Right cardiac atrium (tissue), 5 donors: Measurements from ENCODE around the gene PCSK6. TPM values are rescaled to one million over a fixed set of nuclear protein-coding genes. Genes with fewer than 3 reads are reported as not detected.
A peak's percentile ranks its signal among the peaks of the same experiment; 100 is the strongest.

ENCODE experiments used
- ATAC-seq, 2 donors: fragments of 200-7000 bp; cut with Tn5 transposase; one replicate each; pipeline versions ENCODE4 v1.8.0 to v1.9.1; 2020; ENCODE audit warnings: moderate library complexity in 2 of 2, mild to moderate bottlenecking in 1 of 2
- DNase-seq, 3 donors: peaks; one replicate each; pipeline ENCODE4 v3.0.0-alpha.2; 2020
- H3K27ac ChIP-seq: one replicate; pipeline ENCODE4 v1.5.1; 2013; ENCODE audit warnings: mild to moderate bottlenecking, low read length, control low read depth, moderate library complexity
- H3K27me3 ChIP-seq: one replicate; pipeline ENCODE4 v1.6.1; 2013; ENCODE audit not compliant: control insufficient read depth, insufficient read depth
- H3K4me1 ChIP-seq: one replicate; pipeline ENCODE4 v1.6.1; 2013; ENCODE audit warnings: low read length; ENCODE audit not compliant: control insufficient read depth, insufficient read depth
- H3K4me3 ChIP-seq: one replicate; pipeline ENCODE4 v1.5.1; 2013; ENCODE audit warnings: low read length, control low read depth
- H3K9me3 ChIP-seq: one replicate; pipeline ENCODE4 v1.6.1; 2013; ENCODE audit warnings: low read length; ENCODE audit not compliant: control insufficient read depth
- whole genome bisulfite sequencing: extraction: QIAGEN DNeasy Blood & Tissue Kit; methylation state at CpG from one replicate; pipeline ENCODE4 v1.1.7; 2013; 5-methylcytosine and 5-hydroxymethylcytosine counted together
- intact Hi-C, 4 donors: fragments of 100-400 bp; cut with DNase I; formaldehyde crosslinking; loops; one replicate each; pipeline versions ENCODE4 v1.11.0 to v1.14.0; 2022 to 2023
- polyA plus RNA-seq: library from polyadenylated mRNA; stranded (reverse); fragments of 200-250 nt; gene quantifications from one replicate; pipeline ENCODE4 v1.2.3, GENCODE V29; 2013
- total RNA-seq, 4 donors: library from RNA; stranded (reverse); fragmentation: NEBNext Ultra II Directional; extraction: Animal tissue kit (Norgen Biotek cat#: 25700); gene quantifications; one replicate each; pipeline ENCODE4 v1.2.1, GENCODE V29; 2021
- donor health status: healthy with polysubstance abuse.
- donor health status: DM: no; HTN: yes; CAD: no.
- donor health status: DM: no; HTN: no; CAD: no.
- donor health status: DM: no; HTN: yes; CAD: no; lungs with severe emphysema.
- donor health status: DM: yes; HTN: yes; CAD: no.

Gene PCSK6
- total and polyA plus RNA-seq, 5 donors = 7.7 to 21.4 (median 14.2) TPM

DNA sequence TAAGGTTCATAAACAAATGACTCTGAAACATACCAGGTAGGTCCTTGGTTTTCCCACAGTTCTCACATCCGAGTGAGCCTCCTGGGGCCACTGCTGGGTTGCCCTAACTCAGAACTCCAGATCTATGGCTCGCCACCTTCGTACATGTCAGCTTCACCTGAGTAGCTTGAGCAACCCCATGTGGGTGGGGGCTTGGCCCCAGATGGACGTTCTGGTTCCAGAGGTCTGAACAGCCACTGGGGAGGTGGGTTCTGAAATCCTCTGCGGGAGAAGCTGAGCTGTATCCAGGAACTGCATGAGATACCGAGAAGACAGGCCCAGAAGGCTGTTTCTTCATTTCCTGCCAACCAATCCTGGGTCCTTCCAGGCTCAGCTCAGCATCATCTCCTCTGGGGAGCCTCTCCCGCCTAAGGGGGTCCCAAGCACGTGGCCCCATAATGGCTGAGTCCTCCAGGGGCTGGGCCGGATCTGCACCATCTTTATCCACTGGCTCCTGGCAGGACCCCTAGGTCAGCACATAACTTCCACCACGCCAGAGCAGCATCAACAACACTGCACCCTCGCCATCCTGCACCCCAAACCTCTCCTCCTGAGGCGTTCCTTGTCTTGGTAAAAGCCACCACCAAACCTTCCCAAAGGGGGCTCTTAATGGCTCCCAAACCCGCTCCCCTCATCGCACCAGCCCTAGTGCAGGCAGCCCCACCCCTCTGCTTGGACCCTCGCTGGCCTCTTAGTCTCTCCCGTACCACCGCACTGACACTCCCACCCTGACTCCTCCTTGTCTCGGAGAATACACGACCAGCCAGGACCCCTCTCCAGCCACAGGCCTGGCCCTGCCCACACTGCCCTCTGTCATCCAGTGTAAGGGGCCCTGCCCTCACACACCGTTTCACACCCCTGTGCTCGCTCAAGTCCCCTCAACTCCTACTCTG, 39.8 kb downstream of the PCSK6 start:
- peaks cover 11% of the 10 kb centered on the region for H3K4me1 ChIP-seq
- no peak overlapping the region for H3K4me3 ChIP-seq
- intact Hi-C loops = no loop called here
- DNase-seq (no peak), ATAC-seq (no peak)
- 80% methylated on average over 21 of the region's 21 CpGs for WGBS
- no peaks in the 10 kb centered on the region for H3K9me3 ChIP-seq
- no peaks in the 10 kb centered on the region for H3K27me3 ChIP-seq
- H3K27ac ChIP-seq = no peak overlapping the region

DNA sequence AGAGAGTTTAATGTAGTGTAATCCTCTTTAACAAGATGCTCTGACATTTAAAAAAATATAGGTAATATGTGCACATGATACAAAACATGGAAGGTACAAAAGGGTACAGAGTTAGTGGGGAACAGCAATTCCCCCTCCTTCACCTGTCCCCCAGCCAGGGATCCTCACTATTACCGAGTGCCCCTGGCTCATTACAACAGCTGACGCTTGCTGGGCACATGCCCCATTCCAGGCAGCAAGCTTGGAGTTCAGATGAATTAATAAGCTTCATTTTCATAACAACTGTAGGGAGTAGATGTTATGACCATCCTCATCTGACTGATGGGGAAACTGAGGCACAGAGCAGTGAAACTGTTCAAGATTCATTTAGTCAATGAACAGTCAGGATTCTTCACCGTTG, 41.2 kb downstream of the PCSK6 start:
- H3K4me3 ChIP-seq = no peak overlapping the region
- H3K9me3 ChIP-seq = no peaks in the 10 kb centered on the region
- no peak overlapping the region for H3K27ac ChIP-seq
- intact Hi-C loops = no loop called here
- H3K4me1 ChIP-seq = peaks cover 11% of the 10 kb centered on the region
- 97% methylated on average over 3 of the region's 3 CpGs for WGBS
- no peak for ATAC-seq
- DNase-seq = no peak
- no peaks in the 10 kb centered on the region for H3K27me3 ChIP-seq

DNA sequence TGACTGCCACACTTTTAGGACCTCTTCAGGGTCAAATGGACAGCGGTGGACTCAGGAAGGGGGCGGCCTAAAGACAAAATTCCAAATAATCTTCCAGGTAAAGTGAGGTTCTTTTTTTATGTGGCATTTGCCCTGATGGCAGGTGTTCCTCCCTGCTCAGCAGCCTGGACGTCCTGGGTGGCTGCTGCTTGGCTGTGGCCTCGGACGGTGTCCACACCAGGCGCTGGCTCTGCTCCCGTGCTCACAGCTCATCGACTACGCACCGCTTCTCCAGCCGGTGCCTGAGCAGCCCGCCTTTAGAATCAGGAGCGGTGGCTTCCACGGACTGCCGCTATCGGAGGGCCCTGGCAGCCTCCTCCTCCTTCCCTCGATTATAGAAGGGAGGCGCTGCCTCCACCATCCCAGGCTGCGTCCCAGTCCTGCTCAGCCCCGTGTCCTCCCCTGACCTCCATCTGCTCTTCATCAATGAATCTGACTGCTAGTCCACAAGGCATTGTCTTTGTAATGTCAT, 41.9 kb downstream of the PCSK6 start:
- peak in 1 of 3 donors; percentile 69 for DNase-seq
- Histone ChIP-seq H3K4me1 (peaks cover 11% of the 10 kb centered on the region), H3K27ac (no peak overlapping the region), H3K4me3 (no peak overlapping the region), H3K27me3 (no peaks in the 10 kb centered on the region), H3K9me3 (no peaks in the 10 kb centered on the region)
- intact Hi-C loops = no loop called here
- 80% methylated on average over 20 of the region's 20 CpGs for whole genome bisulfite sequencing
- ATAC-seq = no peak

DNA sequence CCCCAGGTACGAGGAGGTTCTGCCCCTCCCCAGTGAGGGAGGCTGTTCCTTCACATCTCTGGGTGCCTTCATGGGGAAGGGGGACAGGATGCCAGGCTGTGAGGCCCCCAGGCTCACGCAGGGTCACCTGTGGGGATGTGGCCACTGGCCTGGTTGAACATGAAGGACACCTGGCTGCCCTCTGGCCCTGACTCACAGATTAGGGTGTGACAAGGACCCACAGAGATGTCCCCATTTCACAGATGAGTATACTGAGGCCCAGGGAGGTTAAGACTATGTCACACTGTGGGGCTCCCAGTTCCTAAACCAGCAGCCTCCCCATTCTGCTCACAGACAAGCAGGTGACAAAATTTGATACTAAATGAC, 42.4 kb downstream of the PCSK6 start:
- Histone ChIP-seq H3K9me3 (no peaks in the 10 kb centered on the region), H3K27me3 (no peaks in the 10 kb centered on the region), H3K4me1 (peaks cover 9% of the 10 kb centered on the region), H3K27ac (no peak overlapping the region), H3K4me3 (no peak overlapping the region)
- intact Hi-C loops = no loop called here
- ATAC-seq = no peak
- 97% methylated on average over 2 of the region's 2 CpGs for WGBS
- DNase-seq = no peak

DNA sequence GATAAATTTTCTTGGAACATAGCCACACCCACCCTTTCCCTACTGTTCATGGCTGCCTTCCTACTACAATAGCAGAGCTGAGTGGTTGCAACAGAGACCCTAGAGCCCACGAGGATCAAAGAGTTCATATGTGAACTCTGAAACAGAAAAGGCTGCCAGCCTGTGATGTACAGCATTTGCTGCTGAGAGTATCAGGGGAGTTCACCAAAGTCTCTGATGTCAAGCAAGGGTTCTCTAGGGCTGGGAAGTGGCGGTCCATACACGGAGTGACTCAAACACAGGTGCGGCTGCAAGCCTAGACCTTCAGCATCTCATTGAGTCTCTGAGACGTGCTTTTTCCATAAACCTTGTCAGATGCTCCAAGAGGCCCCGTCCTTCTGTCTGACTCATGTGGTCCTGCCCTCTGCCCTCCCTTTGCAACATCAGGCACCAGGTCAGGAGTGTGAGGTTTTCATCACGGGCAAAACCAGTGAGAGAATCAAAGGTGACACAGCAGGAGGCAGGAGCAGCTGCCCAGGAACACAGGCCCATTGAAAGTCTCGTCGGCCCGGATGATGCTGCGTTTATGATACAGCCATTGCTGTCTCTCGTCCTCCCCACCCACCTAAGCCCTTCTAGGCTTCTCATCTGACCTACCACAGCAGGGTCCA, 42.9 kb downstream of the PCSK6 start:
- no peak overlapping the region for H3K4me3 ChIP-seq
- no peaks in the 10 kb centered on the region for H3K27me3 ChIP-seq
- intact Hi-C loops = no loop called here
- 56% methylated on average over 12 of the region's 12 CpGs for WGBS
- no peak for DNase-seq
- peaks cover 9% of the 10 kb centered on the region for H3K4me1 ChIP-seq
- H3K9me3 ChIP-seq = no peaks in the 10 kb centered on the region
- ATAC-seq = peak in 1 of 2 donors; percentile 3
- peak overlapping the region; percentile 6 for H3K27ac ChIP-seq

DNA sequence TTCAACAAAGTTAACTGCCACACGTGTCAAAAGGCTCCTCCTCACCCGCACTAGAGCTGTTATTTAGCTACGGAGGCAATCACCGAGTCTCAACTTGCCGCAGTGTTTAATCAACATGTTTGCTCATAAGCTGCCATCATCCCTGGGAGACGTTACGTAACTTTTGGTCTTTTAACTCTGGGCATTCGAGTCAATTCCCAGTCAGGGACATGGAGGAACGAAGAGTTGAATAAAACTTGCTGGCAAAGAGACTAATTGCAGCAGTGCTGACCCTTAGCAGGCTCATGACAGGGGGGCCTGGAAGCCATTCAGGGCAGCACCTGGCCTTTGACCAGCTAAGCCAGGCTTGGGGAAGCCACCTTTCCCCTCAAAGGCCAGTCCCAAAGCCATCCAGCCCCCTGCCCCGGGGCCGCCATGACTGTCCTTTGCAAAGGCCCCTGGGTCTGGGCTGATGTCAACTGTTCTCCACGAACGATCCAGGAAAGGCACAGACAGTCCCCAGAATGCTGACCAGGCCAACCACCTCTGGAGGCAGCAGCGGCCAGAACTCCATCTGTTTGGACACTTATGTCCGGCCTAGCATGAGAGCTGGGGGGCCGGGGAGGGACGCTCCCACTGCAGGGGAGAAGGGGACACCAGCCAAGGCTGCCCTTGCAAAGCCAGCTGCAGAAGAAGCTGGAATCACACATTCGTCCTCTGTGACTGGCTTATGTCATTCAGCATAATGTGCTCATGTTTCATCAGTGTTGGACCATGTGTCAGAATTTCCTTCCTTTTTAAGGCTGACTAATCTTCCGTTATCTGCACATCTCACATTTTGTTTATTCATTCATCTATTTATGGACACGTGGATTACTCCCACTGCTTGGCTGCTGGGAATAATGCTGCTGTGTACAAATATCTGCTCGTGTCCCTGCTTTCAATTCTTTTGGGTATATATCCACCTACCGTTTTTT, 43.7 kb downstream of the PCSK6 start:
- ATAC-seq (peak; percentile 83), DNase-seq (peak; percentile 80 to 94 (median 87))
- Histone ChIP-seq H3K9me3 (no peaks in the 10 kb centered on the region), H3K27me3 (no peaks in the 10 kb centered on the region), H3K4me3 (no peak overlapping the region), H3K4me1 (peaks cover 8% of the 10 kb centered on the region), H3K27ac (peak overlapping the region; percentile 55)
- WGBS = 46% methylated on average over 22 of the region's 22 CpGs
- intact Hi-C loops = no loop called here

DNA sequence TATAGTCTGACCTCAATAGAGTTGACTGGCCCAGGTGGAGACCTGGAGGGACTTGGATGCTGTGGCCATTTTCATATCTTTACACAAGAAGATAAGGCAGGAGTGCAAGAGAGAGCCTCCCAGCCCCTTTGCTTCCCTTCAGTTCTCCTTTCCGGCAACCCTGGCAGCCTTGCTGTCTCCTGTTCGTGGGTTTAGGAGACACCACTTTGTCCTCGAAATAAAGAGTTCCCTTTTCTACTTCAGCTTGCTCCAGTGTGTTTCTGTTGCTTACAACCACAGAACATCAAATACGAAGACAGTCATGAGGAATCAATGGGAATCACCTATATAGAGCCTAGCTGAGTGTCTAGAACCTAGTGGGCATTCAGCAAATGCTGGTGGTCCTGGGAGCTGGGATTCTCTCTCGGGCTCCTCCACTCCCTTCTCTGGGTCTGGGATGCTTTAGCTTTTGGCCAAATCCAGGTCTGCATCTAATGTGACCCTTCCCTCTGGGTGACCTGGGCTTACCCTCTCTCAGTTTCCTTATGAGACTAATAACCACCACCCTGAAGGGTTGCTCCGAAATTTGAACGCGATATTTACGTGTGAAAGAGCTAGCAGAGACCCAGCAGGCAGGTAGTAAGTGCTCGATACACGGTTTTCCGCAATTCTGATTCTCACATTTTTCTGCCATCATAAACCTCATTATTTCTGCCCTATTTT, 44.5 kb downstream of the PCSK6 start:
- no peak for DNase-seq
- WGBS = 92% methylated on average over 12 of the region's 12 CpGs
- intact Hi-C loops = no loop called here
- H3K4me1 ChIP-seq = peaks cover 5% of the 10 kb centered on the region
- H3K9me3 ChIP-seq = no peaks in the 10 kb centered on the region
- peak overlapping the region; percentile 12 for H3K27ac ChIP-seq
- H3K27me3 ChIP-seq = no peaks in the 10 kb centered on the region
- no peak for ATAC-seq
- H3K4me3 ChIP-seq = no peak overlapping the region

DNA sequence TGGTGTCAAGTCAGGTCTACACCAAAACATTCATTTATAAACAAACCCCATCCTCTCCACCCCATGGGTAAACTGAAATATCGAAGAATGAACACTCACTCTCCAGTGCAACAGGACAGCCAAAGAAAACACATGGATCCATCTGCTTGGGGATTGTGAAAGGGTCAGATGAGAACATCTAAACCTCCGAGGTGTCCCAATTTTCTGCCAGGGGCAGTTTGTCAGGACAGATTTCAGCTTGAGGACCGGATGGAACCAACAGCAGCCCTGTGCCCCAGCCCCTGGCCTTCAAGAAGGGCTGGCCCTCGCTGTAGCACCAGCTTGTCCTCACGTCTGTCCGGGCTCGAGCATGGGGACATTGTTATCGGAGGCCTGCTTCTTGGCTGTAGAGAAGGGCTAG, 45.5 kb downstream of the PCSK6 start:
- WGBS = 73% methylated on average over 8 of the region's 8 CpGs
- peak in 2 of 3 donors; percentile 39 to 81 for DNase-seq
- intact Hi-C loops = no loop called here
- H3K9me3 ChIP-seq = no peaks in the 10 kb centered on the region
- H3K27me3 ChIP-seq = no peaks in the 10 kb centered on the region
- peaks cover 5% of the 10 kb centered on the region for H3K4me1 ChIP-seq
- peak; percentile 18 to 28 for ATAC-seq
- no peak overlapping the region for H3K4me3 ChIP-seq
- peak overlapping the region; percentile 32 for H3K27ac ChIP-seq

DNA sequence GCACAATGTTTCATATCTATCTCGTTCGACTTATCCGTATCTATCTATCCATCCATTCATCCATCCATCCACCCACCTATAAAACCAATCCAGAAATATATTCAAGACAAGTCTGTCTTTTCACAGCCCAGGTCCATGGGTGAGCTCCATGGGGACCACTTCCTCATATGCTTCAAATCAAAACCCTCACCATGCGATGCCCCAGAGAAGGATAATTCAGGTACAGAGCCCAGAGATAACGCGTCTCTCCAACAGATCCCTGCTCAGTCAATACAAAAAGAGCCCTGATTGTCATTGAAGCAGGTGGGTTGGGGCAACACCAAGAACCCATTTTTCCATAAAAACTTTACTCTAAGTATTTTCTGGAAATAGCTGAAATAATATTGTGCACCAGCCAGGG, 47.2 kb downstream of the PCSK6 start:
- Histone ChIP-seq H3K27ac (no peak overlapping the region), H3K4me3 (no peak overlapping the region), H3K9me3 (no peaks in the 10 kb centered on the region), H3K4me1 (peaks cover 7% of the 10 kb centered on the region), H3K27me3 (no peaks in the 10 kb centered on the region)
- intact Hi-C loops = no loop called here
- DNase-seq = no peak
- ATAC-seq = no peak
- WGBS = 91% methylated on average over 6 of the region's 6 CpGs

DNA sequence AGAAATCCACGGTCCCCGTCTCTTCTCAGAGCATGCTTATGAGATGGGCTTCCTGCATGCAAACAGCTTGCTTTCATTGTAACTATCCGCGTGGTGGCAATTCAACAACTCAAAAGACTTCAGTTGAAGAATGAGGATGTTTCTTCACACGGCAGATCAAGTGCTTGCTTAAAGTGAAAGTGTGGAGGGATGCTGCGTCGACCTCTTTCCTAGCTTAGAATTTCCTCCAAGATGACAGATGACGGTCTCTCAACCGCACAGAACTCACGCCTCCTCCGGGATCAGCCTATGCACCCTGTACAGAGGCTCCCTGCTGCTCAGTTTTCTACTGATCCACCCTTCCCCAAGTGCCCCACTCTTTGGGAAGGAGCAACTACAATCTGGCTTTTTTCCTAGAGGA, 47.8 kb downstream of the PCSK6 start:
- H3K9me3 ChIP-seq = no peaks in the 10 kb centered on the region
- 64% methylated on average over 11 of the region's 11 CpGs for WGBS
- H3K27ac ChIP-seq = no peak overlapping the region
- no peak overlapping the region for H3K4me3 ChIP-seq
- H3K27me3 ChIP-seq = no peaks in the 10 kb centered on the region
- DNase-seq = no peak
- no peak for ATAC-seq
- peaks cover 5% of the 10 kb centered on the region for H3K4me1 ChIP-seq
- intact Hi-C loops = no loop called here
